HUDEP-2 (cell line): ENCODE data around the gene C19orf47.
A peak's percentile ranks its signal among the peaks of the same experiment; 100 is the strongest.

Source experiments
- DNase-seq, 76 experiments: peaks; one replicate each; lab custom pipeline; 2025; ENCODE audit not compliant: unreplicated experiment in 76 of 76; lab: John Stamatoyannopoulos, UW

Gene C19orf47

GRCh38 chr19:40348125-40348913 lies at the start of gene C19orf47, which contains the start of gene PLD3:
TSS of gene C19orf47 (minus strand) at chr19:40348397. CDS start at chr19:40341857, 6,540 bp downstream.
TSS of gene PLD3 (plus strand) at chr19:40348695. CDS start at chr19:40366484, 17,789 bp downstream.
- peak; percentile 80 to 100 (median 100) for DNase-seq

- no peak for DNase-seq
These were observed 49.3 kb upstream of the C19orf47 start for GRCh38 chr19:40397568-40397906.

- no peak for DNase-seq
These were observed 48.8 kb upstream of the C19orf47 start for GRCh38 chr19:40396886-40397567.

- no peak for DNase-seq
These were observed 47.8 kb upstream of the C19orf47 start for GRCh38 chr19:40395956-40396355.

GRCh38 chr19:40394816-40395210 lies 46.6 kb upstream of the C19orf47 start:
- no peak for DNase-seq

GRCh38 chr19:40393894-40394815 lies 46.0 kb upstream of the C19orf47 start:
- DNase-seq, result no peak

GRCh38 chr19:40392894-40393517 lies 44.8 kb upstream of the C19orf47 start:
- no peak for DNase-seq

GRCh38 chr19:40392123-40392522 lies 43.9 kb upstream of the C19orf47 start:
- no peak for DNase-seq

- no peak for DNase-seq
These were observed 42.0 kb upstream of the C19orf47 start, which contains the start of gene HIPK4 for GRCh38 chr19:40390084-40390742. TSS of gene HIPK4 (minus strand) at chr19:40390181. CDS start at chr19:40389902, 279 bp downstream.

GRCh38 chr19:40389404-40390083 lies 41.3 kb upstream of the C19orf47 start:
- DNase-seq, result no peak

- DNase-seq, result no peak
These were observed 40.3 kb upstream of the C19orf47 start for GRCh38 chr19:40388481-40388880.

- DNase-seq, result no peak
These were observed 39.0 kb upstream of the C19orf47 start for GRCh38 chr19:40387155-40387554.

GRCh38 chr19:40383668-40384248 lies 35.6 kb upstream of the C19orf47 start:
- no peak for DNase-seq

GRCh38 chr19:40381321-40381720 lies 33.1 kb upstream of the C19orf47 start:
- no peak for DNase-seq

- no peak for DNase-seq
These were observed 32.2 kb upstream of the C19orf47 start for GRCh38 chr19:40380199-40381037.

GRCh38 chr19:40379446-40380198 lies 31.4 kb upstream of the C19orf47 start:
- DNase-seq, result no peak

GRCh38 chr19:40378509-40378908 lies 30.3 kb upstream of the C19orf47 start:
- DNase-seq, result peak in 2 of 76 experiments; percentile 11 to 13
